Glomerular visceral epithelial cell (primary cell): ENCODE measurements around the gene TRABD2B.

Source experiments
- DNase-seq: peaks from one replicate; pipeline ENCODE4 v3.0.0-alpha.2; 2016; ENCODE audit errors: extremely low spot score

TRABD2B gene

GRCh38 chr1:47993416-47993740, 3.8 kb downstream of the TRABD2B start:
- no peak for DNase-seq

DNA sequence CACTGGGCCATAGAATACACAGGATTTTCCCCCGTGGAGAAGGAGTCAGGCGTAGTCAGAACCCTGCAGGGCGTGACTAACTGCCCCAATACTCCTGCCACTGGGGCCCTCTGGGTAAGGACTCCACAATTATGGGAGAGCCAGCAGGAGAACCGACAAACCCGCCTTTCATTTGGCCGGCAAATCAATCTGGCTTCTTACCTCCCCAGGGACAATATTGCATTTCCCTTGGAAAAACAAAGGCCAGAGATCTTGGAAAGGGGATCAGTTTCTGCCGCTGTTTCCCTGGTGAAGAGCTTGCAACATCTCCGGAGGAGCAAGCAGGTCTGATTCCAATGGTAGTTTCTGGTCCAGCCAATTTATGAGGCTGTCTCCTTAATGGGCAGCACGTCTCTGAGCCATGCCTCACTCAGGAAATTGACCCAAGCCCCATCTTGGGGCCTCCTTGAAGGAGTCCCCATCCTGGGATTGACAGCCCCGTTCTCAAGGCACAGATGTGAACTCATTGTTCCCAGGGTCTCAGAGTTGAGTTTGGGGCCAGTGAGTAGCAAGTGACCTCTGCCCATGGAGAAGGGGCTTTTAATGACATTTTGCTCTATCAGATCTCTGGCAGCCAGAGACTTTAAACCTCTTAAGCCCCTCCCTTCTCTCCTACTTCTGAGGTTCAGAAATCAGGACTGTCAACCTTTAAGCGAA, 4.3 kb downstream of the TRABD2B start:
- no peak for DNase-seq

GRCh38 chr1:47991673-47992072, 5.5 kb downstream of the TRABD2B start:
- DNase-seq, result no peak

DNA sequence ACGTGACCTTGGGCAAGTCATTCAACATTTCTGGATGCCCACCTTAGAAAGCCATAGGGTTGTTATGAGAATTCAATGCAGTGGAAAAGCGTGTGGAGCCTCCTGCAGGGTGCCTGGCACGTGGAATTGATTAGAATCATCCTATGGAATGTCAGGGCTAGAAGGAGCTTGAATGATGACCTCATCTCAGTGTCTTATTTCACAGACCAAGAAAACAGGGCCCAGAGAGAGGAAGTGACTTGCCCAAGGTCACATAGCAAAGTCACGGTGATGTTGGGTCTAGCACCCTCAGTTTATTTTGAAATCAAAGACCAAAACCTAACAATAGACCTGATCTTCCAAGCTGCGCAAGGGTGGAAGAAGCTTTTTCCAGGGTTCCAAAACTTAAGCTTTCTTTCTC, 6.0 kb downstream of the TRABD2B start:
- no peak for DNase-seq

DNA sequence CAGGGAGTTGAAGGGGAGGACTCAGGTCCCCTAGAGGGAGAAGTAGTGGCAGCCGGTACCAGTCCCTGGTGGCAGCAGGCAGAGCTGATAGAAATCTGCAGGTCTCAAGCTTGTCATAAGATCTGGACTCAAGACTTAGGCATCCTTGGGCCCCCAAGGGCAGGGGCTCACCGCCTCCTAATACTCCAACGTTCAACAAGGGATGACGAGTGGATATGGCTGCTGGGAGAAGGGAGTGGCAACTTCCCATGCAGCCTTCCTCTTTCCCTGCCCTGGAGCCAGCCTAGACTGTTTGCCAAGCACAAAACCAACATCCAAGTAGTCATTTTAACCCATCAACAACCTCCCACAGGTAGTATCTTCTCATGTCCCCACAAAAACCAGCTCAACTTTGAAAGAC, 6.9 kb downstream of the TRABD2B start:
- DNase-seq, result no peak

- no peak for DNase-seq
Observed at GRCh38 chr1:47987601-47988000, 9.6 kb downstream of the TRABD2B start.

- no peak for DNase-seq
Observed at GRCh38 chr1:47986761-47987200, 10.4 kb downstream of the TRABD2B start.

GRCh38 chr1:47985018-47985417, 12.2 kb downstream of the TRABD2B start:
- no peak for DNase-seq

DNA sequence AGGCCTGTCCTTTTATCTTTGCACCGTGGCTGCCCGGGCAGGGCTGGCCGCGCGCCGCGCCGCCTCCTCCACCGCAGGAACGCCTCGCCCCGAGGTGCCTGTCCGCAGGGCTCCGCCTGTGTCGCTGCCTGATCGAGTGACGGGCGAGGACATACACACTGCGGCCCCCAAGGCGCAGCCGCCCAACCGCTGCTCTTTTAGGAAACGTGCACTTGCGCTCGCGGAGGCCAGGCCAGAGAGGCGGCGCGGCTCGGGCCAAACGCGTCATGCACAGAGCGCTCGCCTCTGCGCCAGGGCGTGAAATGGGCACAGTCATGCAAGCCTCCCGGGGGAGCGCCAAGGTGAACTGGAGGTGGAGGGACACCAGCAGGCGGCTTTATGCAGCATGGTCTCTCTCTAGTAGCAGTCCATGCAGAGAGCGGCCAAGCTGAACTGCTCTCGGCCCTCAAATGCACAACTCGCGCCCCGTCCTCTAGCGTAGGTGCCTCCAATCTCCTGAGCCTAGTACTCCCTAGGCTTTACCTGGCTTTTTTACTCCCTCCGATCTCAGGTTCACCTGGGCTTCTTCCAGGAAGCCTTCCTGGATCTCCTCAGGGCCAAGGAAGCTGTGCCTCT, 12.9 kb downstream of the TRABD2B start:
- no peak for DNase-seq

GRCh38 chr1:47983691-47984090, 13.5 kb downstream of the TRABD2B start:
- no peak for DNase-seq

- DNase-seq, result no peak
Observed at GRCh38 chr1:47981667-47982350, 15.4 kb downstream of the TRABD2B start.

DNA sequence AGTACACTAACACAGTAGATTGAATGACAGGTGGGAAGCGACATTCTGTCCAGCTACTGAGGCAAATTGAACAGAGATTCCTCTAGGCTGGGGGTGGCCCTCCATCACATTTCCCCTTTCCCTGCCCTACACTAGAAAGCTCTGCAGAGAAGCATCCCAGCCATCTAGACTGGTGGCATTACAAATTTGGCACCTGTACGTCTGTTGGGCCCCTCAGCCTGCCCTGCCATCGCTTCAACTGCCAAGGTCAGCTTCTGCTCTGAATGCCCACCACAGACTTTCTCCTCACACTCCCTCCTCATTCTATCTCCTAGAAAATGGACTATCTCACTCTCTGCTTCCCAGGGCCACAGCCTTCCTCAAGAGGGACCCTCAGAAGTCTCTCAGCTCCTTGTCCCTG, 16.7 kb downstream of the TRABD2B start:
- no peak for DNase-seq

DNA sequence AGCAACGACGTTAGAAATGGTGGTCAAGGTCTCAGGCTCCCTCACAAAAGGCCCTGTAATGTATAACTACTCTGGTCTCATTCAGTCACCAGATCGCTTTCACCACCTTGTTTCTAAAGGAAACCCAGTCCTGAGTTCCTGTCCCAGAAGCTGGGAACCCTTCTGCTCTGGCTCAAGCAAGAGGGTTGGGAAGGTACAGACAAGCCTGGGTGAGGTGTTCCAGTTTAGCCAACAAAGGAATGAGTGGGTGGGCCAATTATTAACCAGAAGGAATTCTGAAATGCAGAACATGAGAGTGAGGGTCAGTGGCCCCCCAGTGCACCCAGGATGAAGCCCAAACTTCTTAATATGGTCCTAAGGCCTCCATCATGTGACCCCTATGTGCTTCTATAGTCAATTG, 17.5 kb downstream of the TRABD2B start:
- no peak for DNase-seq

GRCh38 chr1:47978486-47978885, 18.7 kb downstream of the TRABD2B start:
- no peak for DNase-seq

DNA sequence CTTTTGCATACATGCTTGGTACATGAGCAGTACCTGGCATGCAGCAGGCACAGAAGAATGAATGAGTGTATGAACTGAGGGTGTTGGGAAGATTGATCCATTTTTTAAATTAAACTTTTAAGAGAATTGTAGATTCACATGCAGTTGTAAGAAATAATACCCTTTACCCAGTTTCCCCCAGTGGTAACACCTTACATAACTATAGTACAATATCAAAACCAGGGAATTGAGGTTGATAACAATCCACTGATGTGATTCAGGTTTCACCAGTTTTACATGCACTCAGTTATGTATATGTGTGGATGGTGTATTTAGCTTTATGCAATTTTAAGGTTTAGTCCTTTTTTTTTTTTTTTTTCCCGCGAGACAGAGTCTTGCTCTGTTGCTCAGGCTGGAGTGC, 20.5 kb downstream of the TRABD2B start:
- DNase-seq, result no peak

GRCh38 chr1:47976267-47976666, 20.9 kb downstream of the TRABD2B start:
- DNase-seq, result no peak

- DNase-seq, result no peak
Observed at GRCh38 chr1:47975302-47975921, 21.8 kb downstream of the TRABD2B start.

DNA sequence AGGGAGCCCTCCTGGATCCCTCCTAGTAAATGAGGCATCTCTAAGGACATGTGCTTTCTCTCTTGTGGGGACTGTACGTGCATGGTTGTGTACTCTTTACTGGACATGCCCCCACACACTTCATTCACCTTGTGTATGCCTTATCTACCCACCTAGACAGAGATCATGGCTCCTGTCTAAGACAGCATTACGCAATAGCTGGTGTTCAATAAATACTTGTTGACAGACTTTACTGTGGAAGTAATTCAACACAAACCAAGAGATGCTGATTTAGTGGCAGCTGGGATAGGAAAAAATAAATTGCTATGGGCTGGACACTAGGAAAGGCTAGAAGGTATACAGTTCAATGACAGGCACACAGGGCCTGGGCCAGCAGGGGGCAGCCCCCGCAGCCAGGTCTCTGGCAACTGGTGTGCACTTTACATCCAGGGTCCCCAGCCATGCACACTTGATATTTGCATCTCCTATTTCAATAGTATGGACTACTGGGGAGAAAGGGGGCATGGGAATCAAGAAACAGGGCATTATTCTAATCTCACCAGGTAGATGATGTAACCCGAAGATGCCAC, 24.2 kb downstream of the TRABD2B start:
- DNase-seq, result no peak

- DNase-seq, result no peak
Observed at GRCh38 chr1:47971385-47972160, 25.6 kb downstream of the TRABD2B start.

DNA sequence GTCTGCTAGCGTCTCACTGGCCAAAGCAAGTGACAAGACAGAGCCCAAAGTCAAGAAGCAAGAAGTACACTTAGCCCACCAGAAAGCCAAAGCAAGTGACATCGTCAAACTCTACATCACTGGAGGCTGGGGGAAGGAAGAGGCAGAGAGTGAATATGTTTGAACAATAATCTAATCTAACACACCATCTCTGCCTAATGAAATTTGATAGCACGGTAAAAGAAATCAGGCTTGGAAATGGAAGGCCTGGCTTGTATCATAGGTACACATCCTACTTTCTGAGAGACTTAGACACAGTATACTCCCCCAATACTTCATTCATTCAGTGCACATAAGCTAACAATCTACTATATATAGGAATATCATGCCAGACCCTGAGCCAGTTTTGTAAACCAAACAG, 26.3 kb downstream of the TRABD2B start:
- no peak for DNase-seq

- DNase-seq, result no peak
Observed at GRCh38 chr1:47969478-47969877, 27.7 kb downstream of the TRABD2B start.

DNA sequence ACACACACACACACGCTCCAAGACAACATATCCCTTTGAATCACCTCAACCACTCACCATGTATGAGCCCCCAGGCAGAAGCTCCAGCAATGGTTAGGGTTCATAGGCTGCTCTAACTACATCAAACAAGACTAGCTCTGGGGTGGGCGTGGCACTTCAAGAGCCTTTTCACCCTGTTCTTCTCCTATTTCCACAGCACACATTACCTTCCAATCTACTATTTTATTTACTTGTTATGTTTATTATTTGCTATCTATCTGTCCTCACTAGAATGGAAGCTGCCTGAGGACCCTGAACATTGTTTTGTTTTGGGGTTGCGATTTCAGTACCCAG, 28.7 kb downstream of the TRABD2B start:
- DNase-seq, result no peak
